GM23338 (cell line): ENCODE data around the gene PLXND1.

Experiments
- CREB1 ChIP-seq: fragments of 250-450 bp; sonication (Bioruptor Pico); IDR thresholded peaks from 2 replicates; pipeline ENCODE4 v1.5.0; 2020; ENCODE audit warnings: low read depth, mild to moderate bottlenecking, moderate library complexity
- POLR2AphosphoS5 ChIP-seq: IDR thresholded peaks from 2 replicates; pipeline ENCODE4 v1.6.1; 2016; ENCODE audit warnings: antibody characterized with exemption, low read depth
- TF ChIP-seq, protein P1 (sequence below), 2 experiments: fragments of 200-600 bp in 1 of 2; sonication (generic) in 1 of 2; conservative IDR thresholded peaks; 2 replicates each; pipeline versions ENCODE4 v1.5.1 to v1.6.1; 2016 to 2017; ENCODE audit warnings: antibody characterized with exemption in 2 of 2, low read depth in 2 of 2, mild to moderate bottlenecking in 2 of 2, moderate library complexity in 1 of 2

DNA sequence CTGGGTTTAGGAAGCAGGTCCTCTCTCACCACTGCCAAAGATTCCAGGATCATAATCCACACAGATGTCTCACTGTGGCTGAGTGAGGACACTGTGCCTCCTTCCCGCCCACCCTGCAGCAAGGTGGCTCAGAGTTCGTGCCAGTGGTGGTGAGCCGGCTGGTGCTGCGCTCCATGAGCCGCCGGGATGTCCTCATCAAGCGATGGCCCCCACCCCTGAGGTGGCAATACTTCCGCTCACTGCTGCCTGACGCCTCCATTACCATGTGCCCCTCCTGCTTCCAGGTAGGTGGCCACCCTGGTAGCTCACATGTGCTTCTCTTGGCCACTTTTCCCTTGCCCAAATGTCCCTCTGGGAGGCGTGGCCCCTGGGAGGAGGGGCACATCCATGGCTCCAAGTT is 87.0 kb downstream of the PLXND1 start:
- TF ChIP-seq POLR2AphosphoS5 (no peak), CREB1 (CRISPR knock-in tag) (no peak)
- TF ChIP-seq, protein P1, sequence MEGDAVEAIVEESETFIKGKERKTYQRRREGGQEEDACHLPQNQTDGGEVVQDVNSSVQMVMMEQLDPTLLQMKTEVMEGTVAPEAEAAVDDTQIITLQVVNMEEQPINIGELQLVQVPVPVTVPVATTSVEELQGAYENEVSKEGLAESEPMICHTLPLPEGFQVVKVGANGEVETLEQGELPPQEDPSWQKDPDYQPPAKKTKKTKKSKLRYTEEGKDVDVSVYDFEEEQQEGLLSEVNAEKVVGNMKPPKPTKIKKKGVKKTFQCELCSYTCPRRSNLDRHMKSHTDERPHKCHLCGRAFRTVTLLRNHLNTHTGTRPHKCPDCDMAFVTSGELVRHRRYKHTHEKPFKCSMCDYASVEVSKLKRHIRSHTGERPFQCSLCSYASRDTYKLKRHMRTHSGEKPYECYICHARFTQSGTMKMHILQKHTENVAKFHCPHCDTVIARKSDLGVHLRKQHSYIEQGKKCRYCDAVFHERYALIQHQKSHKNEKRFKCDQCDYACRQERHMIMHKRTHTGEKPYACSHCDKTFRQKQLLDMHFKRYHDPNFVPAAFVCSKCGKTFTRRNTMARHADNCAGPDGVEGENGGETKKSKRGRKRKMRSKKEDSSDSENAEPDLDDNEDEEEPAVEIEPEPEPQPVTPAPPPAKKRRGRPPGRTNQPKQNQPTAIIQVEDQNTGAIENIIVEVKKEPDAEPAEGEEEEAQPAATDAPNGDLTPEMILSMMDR (conservative IDR thresholded peaks at IDR 0.05; ENCODE audit: low read depth in 2 of 2), result no peak
